Activated CD4-positive, alpha-beta T cell treated with anti-CD3 and anti-CD28 coated beads, Interleukin-10, Interleukin-2, amounts not matched to agents 100 ng/mL and 50 ng/mL, durations not matched to agents 16 hours and 8 hours (primary cell): Measurements from ENCODE around the gene IGSF21.

Source experiments
- DNase-seq: peaks from one replicate; pipeline ENCODE4 v3.0.0-alpha.2; 2020

The IGSF21 gene

DNA sequence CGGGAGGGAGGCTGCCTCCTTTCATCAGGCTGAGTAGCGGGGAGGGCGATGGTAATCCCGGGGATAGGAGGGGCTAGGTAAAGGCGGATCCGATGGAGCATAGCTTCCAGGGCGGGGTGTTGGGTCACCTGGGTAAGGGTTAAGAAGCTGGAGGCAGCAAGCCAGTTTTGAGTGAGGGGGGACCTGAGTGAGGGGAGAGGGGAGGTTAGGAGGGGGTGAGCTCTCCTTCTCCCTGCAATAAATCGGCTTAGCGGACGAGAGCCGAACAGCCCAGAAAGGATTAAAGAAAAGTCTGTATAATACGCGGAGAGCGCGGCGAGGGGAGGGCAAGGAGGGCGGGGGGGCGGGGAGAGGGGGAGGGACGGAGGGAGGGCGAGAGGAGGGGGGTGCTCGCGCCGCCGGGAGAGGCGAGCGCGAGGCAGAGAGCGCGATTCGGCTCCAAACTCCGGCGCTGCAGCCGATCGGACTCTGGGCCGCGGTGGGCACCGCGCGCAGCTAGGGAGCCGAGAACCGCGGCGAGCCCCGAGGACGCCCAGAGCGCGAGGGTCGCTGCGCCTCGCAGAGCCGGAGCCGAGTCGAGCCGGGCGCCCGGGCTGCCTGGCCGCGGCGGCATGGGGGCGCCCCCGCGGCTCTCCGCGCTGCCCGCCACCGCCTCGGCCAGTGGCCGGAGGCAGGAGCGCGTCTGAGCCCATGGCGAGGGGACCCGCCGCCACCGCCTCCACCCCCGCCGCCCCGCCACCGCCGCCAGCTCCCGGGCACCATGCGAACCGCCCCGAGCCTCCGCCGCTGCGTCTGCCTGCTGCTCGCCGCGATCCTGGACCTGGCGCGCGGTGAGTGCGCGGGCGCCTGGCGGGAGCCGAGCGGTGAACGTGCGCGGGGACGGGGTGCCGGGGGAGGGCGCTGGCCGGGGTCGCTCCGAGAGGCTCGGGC, at the start of gene IGSF21:
Gene IGSF21, plus strand, starts transcription at position 430 of the 930 bp plus-strand sequence. Its CDS starts 331 bp downstream, at position 761.
- DNase-seq, result no peak

GRCh38 chr1:18058206-18058921, 49.2 kb upstream of the IGSF21 start:
- no peak for DNase-seq

DNA sequence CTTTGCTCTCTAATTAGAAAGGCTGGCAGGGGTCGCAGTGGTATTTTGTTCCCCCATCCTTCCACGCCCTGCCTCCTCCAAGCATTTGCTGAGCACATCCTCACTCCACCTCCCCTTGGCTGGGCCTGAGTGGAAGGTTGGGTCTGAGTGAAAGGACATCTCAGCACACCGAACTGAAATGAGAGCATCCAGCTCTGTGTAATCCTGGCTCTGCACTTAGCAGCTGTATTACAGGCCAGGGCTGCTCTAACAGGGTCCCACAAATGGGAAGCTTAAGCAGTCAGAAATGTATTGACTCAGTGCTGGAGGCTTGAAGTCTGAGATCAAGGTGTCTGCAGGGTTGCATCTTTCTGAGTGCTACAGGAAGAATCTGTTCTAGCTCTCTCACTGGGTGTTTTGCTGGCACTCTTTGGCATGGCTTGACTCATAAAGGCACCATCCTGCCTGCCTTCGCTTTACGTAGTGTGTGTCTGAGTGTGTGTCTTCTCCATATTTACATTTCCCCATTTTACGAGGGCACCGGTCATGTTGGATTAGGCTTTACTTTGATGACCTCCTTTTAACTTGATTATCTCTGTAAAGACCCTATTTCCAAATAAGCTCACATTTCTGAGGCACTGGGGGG, 48.5 kb upstream of the IGSF21 start:
- no peak for DNase-seq

- no peak for DNase-seq
Measured at GRCh38 chr1:18060366-18060765, 47.2 kb upstream of the IGSF21 start.

DNA sequence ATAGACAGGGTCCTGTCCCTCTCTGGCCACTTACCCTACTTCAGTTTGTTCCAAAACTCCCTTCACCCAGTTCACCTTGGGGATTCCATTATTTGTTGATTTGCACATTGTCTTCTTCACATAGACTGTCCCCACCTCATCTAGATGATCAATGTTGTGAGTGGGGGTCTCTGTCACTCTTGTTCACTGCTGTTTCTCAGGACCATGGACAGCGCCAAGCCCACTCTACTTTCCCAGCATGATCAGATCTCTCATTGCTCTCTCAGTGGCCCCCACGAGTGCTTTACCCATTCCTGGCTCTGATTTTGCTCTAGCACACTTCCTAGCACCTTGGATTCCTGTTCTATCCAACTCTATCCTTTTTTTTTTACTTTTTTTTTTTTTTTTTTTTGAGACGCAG, 45.4 kb upstream of the IGSF21 start:
- no peak for DNase-seq

GRCh38 chr1:18064534-18064933, 43.1 kb upstream of the IGSF21 start:
- DNase-seq, result no peak

- DNase-seq, result no peak
Measured at GRCh38 chr1:18066576-18066975, 41.0 kb upstream of the IGSF21 start.

DNA sequence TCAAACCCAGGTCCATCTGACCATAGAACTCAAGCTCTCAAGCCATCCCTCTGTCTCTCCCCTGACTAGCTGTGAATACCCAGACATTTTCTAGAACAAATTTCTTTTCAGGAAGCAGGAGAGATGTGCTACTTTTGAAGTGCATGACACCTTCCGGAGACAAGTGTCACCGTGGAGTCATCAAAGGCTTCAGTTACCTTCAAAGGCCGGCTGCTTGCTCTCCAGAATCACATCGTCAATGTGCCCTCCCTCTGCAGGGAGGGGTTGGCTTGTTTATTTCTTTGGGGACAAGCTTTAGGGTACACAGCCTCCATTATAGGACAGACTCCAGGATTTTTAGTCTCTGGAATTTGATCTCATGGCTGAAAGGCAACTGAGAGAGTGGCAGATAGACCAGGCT, 37.7 kb upstream of the IGSF21 start:
- no peak for DNase-seq

DNA sequence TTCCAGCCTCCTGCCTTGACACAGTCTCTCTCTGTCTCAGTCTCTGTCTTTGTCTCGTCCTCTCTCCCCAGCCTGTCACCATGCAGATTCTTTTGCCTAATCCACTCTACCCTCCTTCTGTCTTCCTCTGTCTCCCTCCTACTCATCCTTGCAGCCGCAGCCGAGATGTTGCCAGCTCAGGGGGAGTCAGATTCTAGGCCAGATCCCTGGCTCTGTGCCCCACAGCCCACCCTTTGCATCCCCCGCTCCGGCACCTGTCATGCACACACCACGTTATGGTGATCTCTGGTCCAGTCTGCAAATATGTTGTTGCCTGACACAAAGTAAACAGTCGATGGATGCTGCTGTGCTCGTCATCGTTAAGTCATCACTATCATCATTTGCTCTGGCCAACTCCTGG, 35.5 kb upstream of the IGSF21 start:
- DNase-seq, result no peak

DNA sequence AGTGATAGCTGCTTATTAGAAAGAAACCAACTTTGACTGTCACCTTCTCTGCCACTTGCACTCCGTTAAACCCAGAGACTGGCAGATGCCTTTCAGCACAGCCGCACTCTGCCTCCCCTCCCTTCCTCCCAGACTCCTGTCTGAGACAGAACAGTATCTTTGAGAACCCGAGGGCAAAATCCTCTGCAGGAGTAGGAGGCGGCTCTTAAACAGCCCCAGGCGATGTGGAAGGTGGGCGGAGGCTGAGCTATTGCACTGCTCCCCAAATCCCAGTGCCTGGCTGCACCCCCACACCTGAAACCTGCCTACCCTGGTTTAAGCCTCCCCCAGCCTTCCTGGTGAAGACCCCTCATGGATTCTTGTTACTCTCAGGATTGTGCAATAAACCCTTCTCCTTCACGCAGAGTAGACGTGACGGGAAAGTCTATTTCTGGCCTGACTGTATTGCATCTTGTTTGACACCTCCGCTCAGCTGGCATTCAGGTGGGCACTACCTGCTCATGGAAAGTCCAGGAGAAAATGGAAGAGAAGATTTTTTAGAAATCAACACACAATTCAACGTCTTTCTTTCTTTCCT, 34.4 kb upstream of the IGSF21 start:
- no peak for DNase-seq

- DNase-seq, result no peak
Measured at GRCh38 chr1:18077657-18078215, 29.9 kb upstream of the IGSF21 start.

DNA sequence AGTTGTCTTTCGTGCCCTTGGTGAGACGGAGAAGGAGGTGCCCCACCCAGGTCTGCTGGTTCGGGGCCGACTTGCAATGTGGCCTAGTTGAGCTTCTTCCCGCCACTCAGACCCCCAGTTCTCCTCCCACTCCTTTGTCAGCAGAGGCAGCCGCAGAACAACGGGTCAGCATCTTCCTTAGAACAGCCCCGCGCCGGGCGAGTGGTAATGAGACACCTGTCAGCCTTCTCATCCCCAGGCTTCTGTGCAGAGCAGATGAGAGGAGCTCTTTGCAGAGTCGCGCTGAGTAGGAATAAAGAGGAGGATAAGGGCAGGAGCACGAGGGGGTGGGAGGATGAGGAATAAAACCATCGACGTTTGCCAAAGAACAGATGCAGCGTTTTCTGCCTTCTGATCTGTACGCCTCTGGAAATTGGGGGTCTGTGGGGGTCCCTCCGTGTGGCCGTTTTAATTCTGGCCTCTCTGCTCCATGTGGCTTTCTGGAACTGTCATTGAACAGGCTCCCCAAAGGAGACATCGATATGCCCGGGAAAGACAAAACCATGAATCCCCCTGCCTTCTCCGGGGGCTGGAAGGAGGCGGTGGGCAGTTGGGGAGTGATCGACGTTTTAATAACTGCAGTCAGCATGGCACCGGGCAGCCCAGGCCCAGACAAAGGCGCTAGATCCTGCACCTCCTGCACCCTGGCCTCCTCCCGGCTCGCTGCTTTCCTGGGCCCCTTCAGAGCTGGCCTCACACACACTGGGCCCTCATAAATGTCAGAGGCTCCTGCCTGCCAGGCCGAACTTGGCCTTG, 27.5 kb upstream of the IGSF21 start:
- DNase-seq, result no peak

- no peak for DNase-seq
Measured at GRCh38 chr1:18085387-18086074, 22.1 kb upstream of the IGSF21 start.

DNA sequence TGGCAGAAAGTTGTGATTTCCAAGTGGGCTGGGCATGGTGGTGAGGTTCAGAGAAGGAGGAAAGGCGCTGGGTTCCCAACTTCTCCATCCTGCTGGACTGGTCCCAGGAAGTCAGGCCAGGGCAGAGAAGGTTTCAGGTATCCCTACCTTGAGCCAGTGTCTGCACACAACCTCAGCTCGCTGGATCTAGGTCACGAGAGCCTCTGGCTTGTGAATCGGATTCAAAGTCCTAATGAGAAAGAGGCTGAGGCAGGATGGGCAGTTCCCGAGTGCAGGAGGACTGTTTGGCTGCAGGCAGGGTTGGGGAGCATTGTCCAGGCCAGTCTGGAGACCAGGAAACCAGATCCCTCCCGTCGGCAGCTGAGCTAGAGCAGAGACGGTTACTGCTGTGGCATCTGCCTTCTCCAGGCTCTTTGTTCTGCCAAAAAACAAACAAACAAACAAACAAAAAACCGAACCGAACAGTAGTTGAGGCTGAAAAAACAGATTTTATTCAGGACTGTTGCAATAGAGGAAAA, 19.5 kb upstream of the IGSF21 start:
- no peak for DNase-seq

DNA sequence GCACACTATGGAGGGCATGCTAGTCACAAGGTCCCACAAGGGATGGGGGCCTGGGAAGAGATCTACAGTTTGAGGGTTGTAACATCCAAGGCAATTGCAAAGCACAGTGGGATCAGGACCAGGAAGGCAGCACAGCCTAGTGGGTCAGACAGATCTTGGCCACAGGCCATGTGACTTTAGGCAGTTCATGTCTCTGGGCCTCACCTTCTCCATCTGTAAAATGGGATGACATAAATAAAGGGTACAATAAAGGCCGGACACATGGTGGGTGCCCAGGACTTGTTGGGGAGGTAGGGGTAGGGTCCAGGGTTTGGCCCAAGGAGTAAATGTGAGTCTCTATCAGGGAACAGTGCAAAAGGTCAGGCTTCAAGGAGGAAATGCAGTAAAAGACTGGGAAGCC, 18.1 kb upstream of the IGSF21 start:
- DNase-seq, result no peak

DNA sequence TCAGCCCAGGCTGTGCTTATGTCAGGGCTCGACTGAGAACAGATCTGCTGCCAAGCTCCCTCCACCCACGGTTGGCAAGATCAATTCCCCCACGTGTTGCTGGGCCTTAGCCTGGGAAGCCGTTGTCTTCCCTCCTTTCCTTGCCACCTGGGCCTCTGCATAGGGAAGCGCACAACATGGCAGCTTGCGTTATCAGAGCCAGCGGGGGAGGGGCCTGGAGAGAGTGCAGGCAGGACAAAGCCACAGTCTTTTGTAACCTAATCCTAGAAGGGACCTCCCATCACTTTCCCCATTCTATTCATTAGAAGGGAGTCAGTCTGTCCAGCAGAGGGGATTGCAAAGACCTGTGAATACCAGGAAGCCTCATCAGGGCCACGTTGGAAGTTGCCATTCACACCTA, 17.0 kb upstream of the IGSF21 start:
- no peak for DNase-seq

GRCh38 chr1:18091660-18092446, 15.7 kb upstream of the IGSF21 start:
- no peak for DNase-seq

DNA sequence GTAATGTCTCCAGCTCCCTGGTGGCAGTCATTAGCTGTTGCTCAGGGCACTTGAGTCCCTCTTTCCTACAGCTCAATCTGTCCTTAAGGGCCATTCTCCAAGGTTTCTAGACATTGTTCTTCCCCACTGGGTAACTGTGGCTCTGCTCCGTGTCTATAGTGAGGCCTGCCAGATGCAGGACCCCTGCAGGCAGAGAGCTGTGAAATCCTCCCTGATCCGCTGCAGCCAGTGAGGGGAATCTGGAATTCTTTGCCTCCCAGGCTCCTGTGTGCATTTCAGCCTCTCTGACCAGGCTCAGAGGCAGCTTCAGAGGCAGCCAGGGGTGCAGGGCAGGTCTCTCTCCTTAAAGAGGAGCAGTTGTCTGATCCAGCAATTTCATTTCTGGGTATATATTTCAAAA, 14.4 kb upstream of the IGSF21 start:
- no peak for DNase-seq

DNA sequence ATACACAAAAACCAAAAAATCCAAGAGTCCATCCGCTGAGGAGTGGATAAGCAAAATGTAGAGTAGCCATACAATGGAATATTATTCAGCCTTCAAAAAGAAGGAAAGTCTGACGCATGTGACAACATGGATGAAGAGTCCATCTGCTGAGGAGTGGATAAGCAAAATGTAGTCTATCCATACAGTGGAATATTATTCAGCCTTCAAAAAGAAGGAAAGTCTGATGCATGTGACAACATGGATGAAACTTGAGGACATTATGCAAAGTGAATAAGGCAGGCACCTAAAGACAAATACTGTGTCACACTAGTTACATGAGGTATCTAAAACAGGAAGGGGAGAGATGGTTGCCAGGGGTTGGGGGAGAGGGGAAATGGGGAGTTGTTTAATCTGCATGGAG, 14.0 kb upstream of the IGSF21 start:
- DNase-seq, result no peak

DNA sequence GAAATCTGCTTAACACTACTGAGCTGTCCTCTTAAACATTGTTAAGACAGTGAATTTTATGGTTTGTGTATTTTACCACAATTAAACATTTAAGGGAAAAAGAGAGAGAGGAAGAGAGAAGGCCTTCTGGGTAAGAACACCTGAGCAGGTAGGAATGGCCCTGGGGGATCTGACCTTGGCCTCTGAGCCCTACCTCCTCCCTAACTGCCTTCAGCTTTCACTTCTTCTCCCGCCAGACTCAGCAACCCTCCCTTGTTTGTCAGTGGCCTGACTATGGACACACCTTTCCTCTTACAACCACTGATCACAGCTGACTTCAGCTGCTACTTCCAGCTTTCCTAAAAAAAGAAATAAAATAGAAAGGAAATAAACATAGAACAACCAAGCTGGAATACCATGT, 13.5 kb upstream of the IGSF21 start:
- DNase-seq, result no peak
